ENCODE data around the gene DDX24. TPM values are rescaled to one million over a fixed set of nuclear protein-coding genes. Genes with fewer than 3 reads are reported as not detected.

The DDX24 gene
- total RNA-seq, 1 experiment from 2014 or later, result 40.4 TPM

- POLR2A ChIA-PET (ENCODE audit: unreplicated experiment), result no interaction called here
Measured at GRCh38 chr14:94101748-94102147, 20.7 kb upstream of the DDX24 start.

GRCh38 chr14:94100847-94101246 lies 19.8 kb upstream of the DDX24 start:
- H3K4me1 ChIP-seq (replicated peaks; ENCODE audit: insufficient read depth), result no peaks in the 10 kb centered on the region
- BruUV-seq (replicated peaks), result no TSS peak
- no peak overlapping the region for H3K4me2 ChIP-seq
- H3K27ac ChIP-seq, result no peak overlapping the region
- TF ChIP-seq EZH2 (IDR thresholded peaks at IDR 0.05; ENCODE audit: low read depth) (no peak), CTCF (conservative IDR thresholded peaks at IDR 0.05) (no peak)
- H3K27me3 ChIP-seq (ENCODE audit: insufficient read depth, low read depth), result no peaks in the 10 kb centered on the region
- no peaks in the 10 kb centered on the region for H3K79me2 ChIP-seq (ENCODE audit: low read depth)
- no peak for DNase-seq
- H3F3A ChIP-seq (ENCODE audit: insufficient read depth, low read depth), result no peaks in the 10 kb centered on the region
- no peaks in the 10 kb centered on the region for H3K9me3 ChIP-seq (ENCODE audit: insufficient read depth, low read depth)
- H4K20me1 ChIP-seq (ENCODE audit: insufficient read depth), result no peaks in the 10 kb centered on the region
- CTCF ChIA-PET, result no interaction called here
- no peaks in the 10 kb centered on the region for H3K9me2 ChIP-seq (ENCODE audit: insufficient read depth)
- POLR2A ChIA-PET (ENCODE audit: unreplicated experiment), result no interaction called here
- no peak overlapping the region for H3K4me3 ChIP-seq
- no peak overlapping the region for H2AFZ ChIP-seq
- H3K36me3 ChIP-seq (ENCODE audit: low read depth), result no peaks in the 10 kb centered on the region
- intact Hi-C loops (cut with micrococcal nuclease; ENCODE audit: unreplicated experiment), result no loop called here

More at GRCh38 chr14:94101748-94102147, 20.7 kb upstream of the DDX24 start:
- H3K27me3 ChIP-seq (ENCODE audit: insufficient read depth, low read depth), result no peaks in the 10 kb centered on the region
- no peaks in the 10 kb centered on the region for H3F3A ChIP-seq (ENCODE audit: insufficient read depth, low read depth)
- no peak overlapping the region for H2AFZ ChIP-seq
- no peaks in the 10 kb centered on the region for H3K9me2 ChIP-seq (ENCODE audit: insufficient read depth)
- no peak overlapping the region for H3K27ac ChIP-seq
- H3K4me3 ChIP-seq, result no peak overlapping the region
- no peaks in the 10 kb centered on the region for H3K36me3 ChIP-seq (ENCODE audit: low read depth)
- CTCF ChIA-PET, result no interaction called here
- H3K79me2 ChIP-seq (ENCODE audit: low read depth), result no peaks in the 10 kb centered on the region
- no peaks in the 10 kb centered on the region for H4K20me1 ChIP-seq (ENCODE audit: insufficient read depth)
- no peaks in the 10 kb centered on the region for H3K4me1 ChIP-seq (replicated peaks; ENCODE audit: insufficient read depth)
- no peak for DNase-seq
- intact Hi-C loops (cut with micrococcal nuclease; ENCODE audit: unreplicated experiment), result no loop called here
- no peak overlapping the region for H3K4me2 ChIP-seq
- no TSS peak for BruUV-seq (replicated peaks)
- no peaks in the 10 kb centered on the region for H3K9me3 ChIP-seq (ENCODE audit: insufficient read depth, low read depth)
- TF ChIP-seq CTCF (conservative IDR thresholded peaks at IDR 0.05) (no peak), EZH2 (IDR thresholded peaks at IDR 0.05; ENCODE audit: low read depth) (no peak)

GRCh38 chr14:94099006-94099405 lies 18.0 kb upstream of the DDX24 start:
- H3K4me1 ChIP-seq (replicated peaks; ENCODE audit: insufficient read depth), result no peaks in the 10 kb centered on the region
- ChIA-PET CTCF (no interaction called here), POLR2A (ENCODE audit: unreplicated experiment) (no interaction called here)
- TF ChIP-seq EZH2 (IDR thresholded peaks at IDR 0.05; ENCODE audit: low read depth) (no peak), CTCF (conservative IDR thresholded peaks at IDR 0.05) (no peak)
- H3K4me2 ChIP-seq, result no peak overlapping the region
- H3K27ac ChIP-seq, result no peak overlapping the region
- H3K9me3 ChIP-seq (ENCODE audit: insufficient read depth, low read depth), result no peaks in the 10 kb centered on the region
- no peaks in the 10 kb centered on the region for H3K27me3 ChIP-seq (ENCODE audit: insufficient read depth, low read depth)
- no peaks in the 10 kb centered on the region for H4K20me1 ChIP-seq (ENCODE audit: insufficient read depth)
- no peak for DNase-seq
- intact Hi-C loops (cut with micrococcal nuclease; ENCODE audit: unreplicated experiment), result no loop called here
- H3K9me2 ChIP-seq (ENCODE audit: insufficient read depth), result no peaks in the 10 kb centered on the region
- no peak overlapping the region for H3K4me3 ChIP-seq
- no TSS peak for BruUV-seq (replicated peaks)
- H3K36me3 ChIP-seq (ENCODE audit: low read depth), result no peaks in the 10 kb centered on the region
- no peak overlapping the region for H2AFZ ChIP-seq
- no peaks in the 10 kb centered on the region for H3F3A ChIP-seq (ENCODE audit: insufficient read depth, low read depth)
- H3K79me2 ChIP-seq (ENCODE audit: low read depth), result no peaks in the 10 kb centered on the region
